Panc1 (cell line): ENCODE data around the gene TPT1.

ENCODE experiments used
- POLR2AphosphoS5 ChIP-seq: IDR thresholded peaks from 2 replicates; pipeline ENCODE4 v1.6.1; 2012; ENCODE audit warnings: mild to moderate bottlenecking, low read depth, low read length, moderate library complexity
- TF ChIP-seq, protein P1 (sequence below): fragments of 450-650 bp; IDR thresholded peaks from 2 replicates; pipeline ENCODE4 v1.5.1; 2017; ENCODE audit warnings: mild to moderate bottlenecking

- TF ChIP-seq, protein P1, sequence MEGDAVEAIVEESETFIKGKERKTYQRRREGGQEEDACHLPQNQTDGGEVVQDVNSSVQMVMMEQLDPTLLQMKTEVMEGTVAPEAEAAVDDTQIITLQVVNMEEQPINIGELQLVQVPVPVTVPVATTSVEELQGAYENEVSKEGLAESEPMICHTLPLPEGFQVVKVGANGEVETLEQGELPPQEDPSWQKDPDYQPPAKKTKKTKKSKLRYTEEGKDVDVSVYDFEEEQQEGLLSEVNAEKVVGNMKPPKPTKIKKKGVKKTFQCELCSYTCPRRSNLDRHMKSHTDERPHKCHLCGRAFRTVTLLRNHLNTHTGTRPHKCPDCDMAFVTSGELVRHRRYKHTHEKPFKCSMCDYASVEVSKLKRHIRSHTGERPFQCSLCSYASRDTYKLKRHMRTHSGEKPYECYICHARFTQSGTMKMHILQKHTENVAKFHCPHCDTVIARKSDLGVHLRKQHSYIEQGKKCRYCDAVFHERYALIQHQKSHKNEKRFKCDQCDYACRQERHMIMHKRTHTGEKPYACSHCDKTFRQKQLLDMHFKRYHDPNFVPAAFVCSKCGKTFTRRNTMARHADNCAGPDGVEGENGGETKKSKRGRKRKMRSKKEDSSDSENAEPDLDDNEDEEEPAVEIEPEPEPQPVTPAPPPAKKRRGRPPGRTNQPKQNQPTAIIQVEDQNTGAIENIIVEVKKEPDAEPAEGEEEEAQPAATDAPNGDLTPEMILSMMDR: no peak
- TF ChIP-seq POLR2AphosphoS5: no peak
These were observed 30.4 kb downstream of the TPT1 start for GRCh38 chr13:45310341-45311131.
